ENCODE measurements around the gene PSMD13.

The PSMD13 gene

DNA sequence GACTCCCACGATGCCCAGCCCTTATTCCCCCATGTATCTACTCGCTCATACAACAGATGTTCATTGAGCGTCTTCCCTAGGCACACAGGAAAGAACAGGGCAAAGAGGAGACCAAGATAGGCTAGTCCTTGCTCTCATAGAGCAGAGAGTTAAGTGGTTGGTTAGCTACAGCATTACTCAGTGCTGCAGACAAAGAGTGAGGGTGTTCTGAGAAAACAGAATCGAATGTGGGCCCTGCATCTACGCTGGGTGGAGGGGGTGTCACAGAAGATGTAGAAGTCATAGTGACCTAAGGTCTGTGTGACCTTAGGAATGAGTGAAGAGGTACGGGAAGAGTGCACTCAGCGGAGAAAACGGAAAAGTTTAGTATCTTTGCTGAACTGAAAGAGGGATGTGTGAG is 12.3 kb downstream of the PSMD13 start:
- no peaks in the 10 kb centered on the region for H3K79me2 ChIP-seq (ENCODE audit: insufficient read depth, low read length)
- no peak overlapping the region for H3K4me2 ChIP-seq (ENCODE audit: low read depth, low read length, poor library complexity, severe bottlenecking)

GRCh38 chr11:250274-250673 is 13.5 kb downstream of the PSMD13 start:
- H3K27ac ChIP-seq (ENCODE audit: low read depth, low read length), result no peak overlapping the region
- no peak for TF ChIP-seq CTCF (IDR thresholded peaks at IDR 0.05; ENCODE audit: insufficient read depth, low read length, poor library complexity, severe bottlenecking)
- TF ChIP-seq EZH2phosphoT487 (conservative IDR thresholded peaks at IDR 0.05; ENCODE audit: low read length), result no peak
- H3K9me2 ChIP-seq (replicated peaks; ENCODE audit: insufficient read depth, low read length), result no peaks in the 10 kb centered on the region
- no peak overlapping the region for H2AFZ ChIP-seq (ENCODE audit: low read depth, low read length, severe bottlenecking)
- no peaks in the 10 kb centered on the region for H3K79me2 ChIP-seq (ENCODE audit: insufficient read depth, low read length)
- no peaks in the 10 kb centered on the region for H3K9me3 ChIP-seq (ENCODE audit: insufficient read depth, low read length)
- H3K9ac ChIP-seq (ENCODE audit: low read length), result no peak overlapping the region
- peaks cover 32% of the 10 kb centered on the region for H3K36me3 ChIP-seq (ENCODE audit: low read length)
- no peak overlapping the region for H3K4me3 ChIP-seq (ENCODE audit: insufficient read depth, low read length, poor library complexity, severe bottlenecking)
- H3K4me2 ChIP-seq (ENCODE audit: low read depth, low read length, poor library complexity, severe bottlenecking), result no peak overlapping the region
- no peaks in the 10 kb centered on the region for H4K20me1 ChIP-seq (ENCODE audit: low read depth, low read length)
- no peaks in the 10 kb centered on the region for H3K27me3 ChIP-seq (ENCODE audit: low read length)
- peaks cover 6% of the 10 kb centered on the region; the same call in 1 of the 2 replicates for H3F3A ChIP-seq (ENCODE audit: insufficient read depth)

More for the DNA sequence above, 12.3 kb downstream of the PSMD13 start:
- no peak overlapping the region for H3K27ac ChIP-seq (ENCODE audit: low read depth, low read length)
- no peaks in the 10 kb centered on the region for H3F3A ChIP-seq (ENCODE audit: insufficient read depth)
- H3K36me3 ChIP-seq (ENCODE audit: low read length), result peaks cover 42% of the 10 kb centered on the region
- H3K27me3 ChIP-seq (ENCODE audit: low read length), result no peaks in the 10 kb centered on the region
- no peak overlapping the region for H3K4me3 ChIP-seq (ENCODE audit: insufficient read depth, low read length, poor library complexity, severe bottlenecking)
- no peak overlapping the region for H3K9ac ChIP-seq (ENCODE audit: low read length)
- no peaks in the 10 kb centered on the region for H3K9me3 ChIP-seq (ENCODE audit: insufficient read depth, low read length)
- no peak overlapping the region for H2AFZ ChIP-seq (ENCODE audit: low read depth, low read length, severe bottlenecking)
- TF ChIP-seq EZH2phosphoT487 (conservative IDR thresholded peaks at IDR 0.05; ENCODE audit: low read length) (no peak), CTCF (IDR thresholded peaks at IDR 0.05; ENCODE audit: insufficient read depth, low read length, poor library complexity, severe bottlenecking) (no peak)
- H3K9me2 ChIP-seq (replicated peaks; ENCODE audit: insufficient read depth, low read length), result no peaks in the 10 kb centered on the region
- H4K20me1 ChIP-seq (ENCODE audit: low read depth, low read length), result no peaks in the 10 kb centered on the region

DNA sequence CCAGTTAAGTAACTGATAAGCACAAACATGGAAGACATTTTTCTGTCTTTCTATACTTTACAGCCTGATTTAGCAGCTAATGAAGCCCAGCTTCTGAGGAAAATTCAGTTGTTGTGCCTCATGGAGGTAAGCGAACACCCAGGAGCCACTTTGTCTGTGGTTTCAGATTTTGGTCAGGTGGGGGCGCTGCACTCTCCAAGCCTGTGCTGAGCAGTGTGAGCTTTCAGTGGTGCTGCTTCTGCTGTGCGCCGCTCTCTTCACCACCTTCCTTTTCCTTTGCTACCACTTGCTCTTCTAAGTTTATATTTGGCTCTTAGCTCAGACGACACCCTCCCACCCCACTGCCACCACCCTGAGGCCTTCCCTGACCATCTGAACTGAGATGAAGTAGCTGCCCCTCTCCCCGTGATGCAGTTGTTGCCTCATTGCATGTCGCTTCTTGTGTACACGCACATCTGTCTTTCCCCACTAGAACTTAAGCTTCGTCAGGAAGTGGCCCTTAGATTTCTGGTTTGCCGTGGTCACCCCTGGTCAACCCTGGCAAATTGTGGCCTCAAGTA is 14.0 kb downstream of the PSMD13 start:
- H3K9ac ChIP-seq (ENCODE audit: low read length), result no peak overlapping the region
- TF ChIP-seq EZH2phosphoT487 (conservative IDR thresholded peaks at IDR 0.05; ENCODE audit: low read length) (no peak), CTCF (IDR thresholded peaks at IDR 0.05; ENCODE audit: insufficient read depth, low read length, poor library complexity, severe bottlenecking) (peak; percentile 71)
- H3K79me2 ChIP-seq (ENCODE audit: insufficient read depth, low read length), result no peaks in the 10 kb centered on the region
- H3K9me2 ChIP-seq (replicated peaks; ENCODE audit: insufficient read depth, low read length), result no peaks in the 10 kb centered on the region
- no peaks in the 10 kb centered on the region for H3K27me3 ChIP-seq (ENCODE audit: low read length)
- H3K36me3 ChIP-seq (ENCODE audit: low read length), result peaks cover 26% of the 10 kb centered on the region
- no peak overlapping the region for H2AFZ ChIP-seq (ENCODE audit: low read depth, low read length, severe bottlenecking)
- H3K4me3 ChIP-seq (ENCODE audit: insufficient read depth, low read length, poor library complexity, severe bottlenecking), result no peak overlapping the region
- H3K9me3 ChIP-seq (ENCODE audit: insufficient read depth, low read length), result no peaks in the 10 kb centered on the region
- H3K27ac ChIP-seq (ENCODE audit: low read depth, low read length), result no peak overlapping the region
- H3F3A ChIP-seq (ENCODE audit: insufficient read depth), result peaks cover 6% of the 10 kb centered on the region; the same call in 1 of the 2 replicates
- H3K4me2 ChIP-seq (ENCODE audit: low read depth, low read length, poor library complexity, severe bottlenecking), result no peak overlapping the region
- H4K20me1 ChIP-seq (ENCODE audit: low read depth, low read length), result no peaks in the 10 kb centered on the region
